HepG2 (cell line): ENCODE measurements around the gene ARSB. TPM values are rescaled to one million over a fixed set of nuclear protein-coding genes. Genes with fewer than 3 reads are reported as not detected.

Source experiments
- AGO1 ChIP-seq: fragments of 200-400 bp; formaldehyde crosslinking; IDR thresholded peaks from 2 replicates; pipeline ENCODE4 v1.6.1; 2017; ENCODE audit warnings: mild to moderate bottlenecking, low read depth, low read length, moderate library complexity; ENCODE audit not compliant: poor library complexity, severe bottlenecking
- AHR ChIP-seq: IDR thresholded peaks from 2 replicates; pipeline ENCODE4 v1.6.1; 2018; ENCODE audit warnings: missing genetic modification reagents, missing compliant biosample characterization
- ATRX ChIP-seq: sonication (generic); formaldehyde crosslinking; IDR thresholded peaks from 2 replicates; pipeline ENCODE4 v1.4.0; 2020; ENCODE audit warnings: missing genetic modification reagents, borderline replicate concordance
- ELF1 ChIP-seq: sonication (generic); formaldehyde crosslinking; IDR thresholded peaks from 2 replicates; pipeline ENCODE4 v1.4.0; 2020; ENCODE audit warnings: missing genetic modification reagents
- FLYWCH1 ChIP-seq: sonication (generic); formaldehyde crosslinking; IDR thresholded peaks from 2 replicates; pipeline ENCODE4 v1.8.1; 2023; ENCODE audit warnings: mild to moderate bottlenecking, missing genetic modification reagents
- FOXA1 ChIP-seq, 2 experiments: fragments of 450-650 bp in 1 of 2; sonication (generic) in 1 of 2; formaldehyde crosslinking in 1 of 2; IDR thresholded peaks; 2 replicates each; pipeline versions ENCODE4 v1.4.0 to v1.6.1; 2016 to 2020; ENCODE audit warnings: missing genetic modification reagents in 1 of 2
- FOXK1 ChIP-seq: sonication (generic); formaldehyde crosslinking; IDR thresholded peaks from 2 replicates; pipeline ENCODE4 v1.4.0; 2020; ENCODE audit warnings: low read depth, missing genetic modification reagents, borderline replicate concordance
- HNF4A ChIP-seq: sonication (generic); formaldehyde crosslinking; IDR thresholded peaks from 2 replicates; pipeline ENCODE4 v1.4.0; 2020; ENCODE audit warnings: missing genetic modification reagents
- MTA3 ChIP-seq: sonication (generic); formaldehyde crosslinking; IDR thresholded peaks from 2 replicates; pipeline ENCODE4 v1.4.0; 2020; ENCODE audit warnings: missing genetic modification reagents
- NR2F6 ChIP-seq, 2 experiments: IDR thresholded peaks; 2 replicates each; pipeline ENCODE4 v1.6.1; 2016; ENCODE audit warnings: antibody characterized with exemption in 1 of 2, mild to moderate bottlenecking in 1 of 2
- PHF8 ChIP-seq: sonication (generic); formaldehyde crosslinking; IDR thresholded peaks from 2 replicates; pipeline ENCODE4 v1.5.0; 2020; ENCODE audit warnings: missing genetic modification reagents
- RFX5 ChIP-seq: IDR thresholded peaks from 2 replicates; pipeline ENCODE4 v1.6.1; 2011; ENCODE audit warnings: low read depth, low read length, improper control_type of control experiment
- SALL1 ChIP-seq: sonication (generic); formaldehyde crosslinking; IDR thresholded peaks from 2 replicates; pipeline ENCODE4 v1.8.0; 2022; ENCODE audit warnings: mild to moderate bottlenecking, missing genetic modification reagents
- SKI ChIP-seq: fragments of 450-650 bp; IDR thresholded peaks from one replicate; pipeline ENCODE4 v1.6.1; 2018; ENCODE audit warnings: mild to moderate bottlenecking; ENCODE audit not compliant: partially characterized antibody
- SKIL ChIP-seq: sonication (generic); formaldehyde crosslinking; IDR thresholded peaks from 2 replicates; pipeline ENCODE4 v1.8.0; 2022; ENCODE audit warnings: missing genetic modification reagents, mild to moderate bottlenecking, moderate library complexity, borderline replicate concordance
- TRIM24 ChIP-seq: sonication (generic); formaldehyde crosslinking; IDR thresholded peaks from 2 replicates; pipeline ENCODE4 v1.8.0; 2022; ENCODE audit warnings: mild to moderate bottlenecking, missing genetic modification reagents
- ZNF235 ChIP-seq: sonication (generic); formaldehyde crosslinking; IDR thresholded peaks from 2 replicates; pipeline ENCODE4 v1.8.1; 2023; ENCODE audit warnings: mild to moderate bottlenecking, missing genetic modification reagents, borderline replicate concordance
- ZNF274 ChIP-seq: sonication (generic); formaldehyde crosslinking; IDR thresholded peaks from 2 replicates; pipeline ENCODE4 v1.5.1; 2020; ENCODE audit warnings: mild to moderate bottlenecking, missing genetic modification reagents
- ZNF382 ChIP-seq: sonication (generic); formaldehyde crosslinking; IDR thresholded peaks from 2 replicates; pipeline ENCODE4 v1.5.0; 2020; ENCODE audit warnings: missing genetic modification reagents, mild to moderate bottlenecking, borderline replicate concordance
- ZNF781 ChIP-seq: sonication (generic); formaldehyde crosslinking; IDR thresholded peaks from 2 replicates; pipeline ENCODE4 v1.5.1; 2020; ENCODE audit warnings: borderline replicate concordance, mild to moderate bottlenecking, missing genetic modification reagents; ENCODE audit errors: not compliant biosample characterization
- ZNF792 ChIP-seq: IDR thresholded peaks from 2 replicates; pipeline ENCODE4 v1.6.1; 2016
- polyA plus RNA-seq, 8 experiments: library from polyadenylated mRNA; depleted of rRNA in 3 of 8; stranded (reverse) in 7 of 8; unstranded in 1 of 8; fragments of >200 nt; fragmentation: Illumina TruSeq in 4 of 8; extraction: Trizol in 4 of 8; gene quantifications; 2 replicates each; pipeline versions ENCODE4 v1.2.1 to v1.2.3, GENCODE V29; 2011 to 2016; ENCODE audit warnings: low read depth in 4 of 8, missing spikeins in 1 of 8, mixed read lengths in 1 of 8; ENCODE audit not compliant: insufficient read depth in 1 of 8
- total RNA-seq, 5 experiments: library from RNA; depleted of rRNA; stranded (reverse); fragments of >200 nt; fragmentation: Illumina TruSeq; extraction: Trizol; gene quantifications; 2 replicates each; pipeline ENCODE4 v1.2.3, GENCODE V29; 2016; ENCODE audit warnings: low read depth in 1 of 5
- TF ChIP-seq, protein P1 (sequence below): IDR thresholded peaks from 2 replicates; pipeline ENCODE4 v1.4.0; 2020; ENCODE audit warnings: mild to moderate bottlenecking, missing genetic modification reagents
- TF ChIP-seq, protein P2 (sequence below): IDR thresholded peaks from 2 replicates; pipeline ENCODE4 v1.6.1; 2012; ENCODE audit warnings: low read depth, low read length, improper control_type of control experiment

The ARSB gene
- total and polyA plus RNA-seq, 2 of the 13 experiments (the other 11 are each of a cell fraction or from before 2014, with no cell fraction given): 52.6 to 66.4 TPM

GRCh38 chr5:79002374-79002773 lies 17.3 kb upstream of the ARSB start (continued):
- TF ChIP-seq, protein P1, sequence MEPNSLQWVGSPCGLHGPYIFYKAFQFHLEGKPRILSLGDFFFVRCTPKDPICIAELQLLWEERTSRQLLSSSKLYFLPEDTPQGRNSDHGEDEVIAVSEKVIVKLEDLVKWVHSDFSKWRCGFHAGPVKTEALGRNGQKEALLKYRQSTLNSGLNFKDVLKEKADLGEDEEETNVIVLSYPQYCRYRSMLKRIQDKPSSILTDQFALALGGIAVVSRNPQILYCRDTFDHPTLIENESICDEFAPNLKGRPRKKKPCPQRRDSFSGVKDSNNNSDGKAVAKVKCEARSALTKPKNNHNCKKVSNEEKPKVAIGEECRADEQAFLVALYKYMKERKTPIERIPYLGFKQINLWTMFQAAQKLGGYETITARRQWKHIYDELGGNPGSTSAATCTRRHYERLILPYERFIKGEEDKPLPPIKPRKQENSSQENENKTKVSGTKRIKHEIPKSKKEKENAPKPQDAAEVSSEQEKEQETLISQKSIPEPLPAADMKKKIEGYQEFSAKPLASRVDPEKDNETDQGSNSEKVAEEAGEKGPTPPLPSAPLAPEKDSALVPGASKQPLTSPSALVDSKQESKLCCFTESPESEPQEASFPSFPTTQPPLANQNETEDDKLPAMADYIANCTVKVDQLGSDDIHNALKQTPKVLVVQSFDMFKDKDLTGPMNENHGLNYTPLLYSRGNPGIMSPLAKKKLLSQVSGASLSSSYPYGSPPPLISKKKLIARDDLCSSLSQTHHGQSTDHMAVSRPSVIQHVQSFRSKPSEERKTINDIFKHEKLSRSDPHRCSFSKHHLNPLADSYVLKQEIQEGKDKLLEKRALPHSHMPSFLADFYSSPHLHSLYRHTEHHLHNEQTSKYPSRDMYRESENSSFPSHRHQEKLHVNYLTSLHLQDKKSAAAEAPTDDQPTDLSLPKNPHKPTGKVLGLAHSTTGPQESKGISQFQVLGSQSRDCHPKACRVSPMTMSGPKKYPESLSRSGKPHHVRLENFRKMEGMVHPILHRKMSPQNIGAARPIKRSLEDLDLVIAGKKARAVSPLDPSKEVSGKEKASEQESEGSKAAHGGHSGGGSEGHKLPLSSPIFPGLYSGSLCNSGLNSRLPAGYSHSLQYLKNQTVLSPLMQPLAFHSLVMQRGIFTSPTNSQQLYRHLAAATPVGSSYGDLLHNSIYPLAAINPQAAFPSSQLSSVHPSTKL (CRISPR knock-in tag): peak; percentile 78
- TF ChIP-seq ATRX: no peak
- peak; percentile 70 for TF ChIP-seq NR2F6 (IDR thresholded peaks at IDR 0.05)
- peak; percentile 54; the same call in 1 of the 2 replicates for TF ChIP-seq NR2F6 (CRISPR knock-in tag; IDR thresholded peaks at IDR 0.05)
- TF ChIP-seq MTA3 (CRISPR knock-in tag): no peak
- no peak for TF ChIP-seq AHR (CRISPR knock-in tag)
- TF ChIP-seq ZNF235 (CRISPR knock-in tag): no peak
- TF ChIP-seq, protein P2, sequence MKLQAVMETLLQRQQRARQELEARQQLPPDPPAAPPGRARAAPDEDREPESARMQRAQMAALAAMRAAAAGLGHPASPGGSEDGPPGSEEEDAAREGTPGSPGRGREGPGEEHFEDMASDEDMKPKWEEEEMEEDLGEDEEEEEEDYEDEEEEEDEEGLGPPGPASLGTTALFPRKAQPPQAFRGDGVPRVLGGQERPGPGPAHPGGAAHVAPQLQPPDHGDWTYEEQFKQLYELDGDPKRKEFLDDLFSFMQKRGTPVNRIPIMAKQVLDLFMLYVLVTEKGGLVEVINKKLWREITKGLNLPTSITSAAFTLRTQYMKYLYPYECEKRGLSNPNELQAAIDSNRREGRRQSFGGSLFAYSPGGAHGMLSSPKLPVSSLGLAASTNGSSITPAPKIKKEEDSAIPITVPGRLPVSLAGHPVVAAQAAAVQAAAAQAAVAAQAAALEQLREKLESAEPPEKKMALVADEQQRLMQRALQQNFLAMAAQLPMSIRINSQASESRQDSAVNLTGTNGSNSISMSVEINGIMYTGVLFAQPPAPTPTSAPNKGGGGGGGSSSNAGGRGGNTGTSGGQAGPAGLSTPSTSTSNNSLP: 0 out of 2 replicates have a peak, but pooled peaks have one; percentile 18
- TF ChIP-seq SKIL (CRISPR knock-in tag): peak; percentile 76
- TF ChIP-seq FOXA1 (IDR thresholded peaks at IDR 0.05): 0 out of 2 replicates have a peak, but pooled peaks have one; percentile 22
- TF ChIP-seq FOXA1 (CRISPR knock-in tag; IDR thresholded peaks at IDR 0.05): peak; percentile 62
- TF ChIP-seq ZNF382: no peak
- TF ChIP-seq RFX5: no peak
- TF ChIP-seq FOXK1 (CRISPR knock-in tag): peak; percentile 44; the same call in 1 of the 2 replicates
- TF ChIP-seq ZNF781: no peak
- TF ChIP-seq ELF1: no peak
- no peak for TF ChIP-seq TRIM24 (CRISPR knock-in tag)
- TF ChIP-seq ZNF792 (CRISPR knock-in tag): no peak
- TF ChIP-seq HNF4A (CRISPR knock-in tag): peak; percentile 53
- no peak for TF ChIP-seq AGO1
- TF ChIP-seq SALL1 (CRISPR knock-in tag): no peak
- TF ChIP-seq FLYWCH1 (CRISPR knock-in tag): no peak
- TF ChIP-seq ZNF274: no peak
- TF ChIP-seq SKI: peak; percentile 70
- no peak for TF ChIP-seq PHF8 (CRISPR knock-in tag)
